ENCODE results near the gene SPTBN1.
A peak's percentile ranks its signal among the peaks of the same experiment; 100 is the strongest.

DNA sequence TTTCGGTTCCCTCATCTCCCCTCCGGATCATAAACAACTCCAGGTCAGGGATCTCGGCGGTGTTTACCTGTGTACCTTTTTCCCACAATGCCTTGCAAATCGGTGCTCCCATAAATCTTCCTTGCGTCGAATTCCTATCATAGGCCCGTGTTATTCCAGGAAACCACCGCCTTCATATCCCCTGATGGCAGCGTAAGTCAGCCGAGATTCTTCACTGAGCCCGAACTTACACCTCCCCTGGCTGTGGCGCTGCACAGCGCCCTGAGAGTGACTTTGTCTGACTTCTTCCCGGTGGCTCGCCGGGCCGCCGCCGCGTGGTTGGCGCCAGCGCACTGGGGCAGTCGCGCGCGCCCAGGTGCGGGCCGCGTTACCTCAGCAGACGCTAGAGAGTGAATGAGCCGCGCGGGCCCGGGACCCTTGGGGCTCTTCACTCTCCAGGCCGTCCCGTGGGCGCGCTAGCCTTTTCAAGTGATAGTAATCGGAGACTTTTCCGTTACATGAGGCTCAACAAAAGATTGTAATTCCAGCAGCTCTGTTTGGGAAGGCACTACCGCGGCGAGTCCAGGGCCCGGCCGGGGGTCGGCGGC, 101.6 kb downstream of the SPTBN1 start:
- TF ChIP-seq, protein P1, sequence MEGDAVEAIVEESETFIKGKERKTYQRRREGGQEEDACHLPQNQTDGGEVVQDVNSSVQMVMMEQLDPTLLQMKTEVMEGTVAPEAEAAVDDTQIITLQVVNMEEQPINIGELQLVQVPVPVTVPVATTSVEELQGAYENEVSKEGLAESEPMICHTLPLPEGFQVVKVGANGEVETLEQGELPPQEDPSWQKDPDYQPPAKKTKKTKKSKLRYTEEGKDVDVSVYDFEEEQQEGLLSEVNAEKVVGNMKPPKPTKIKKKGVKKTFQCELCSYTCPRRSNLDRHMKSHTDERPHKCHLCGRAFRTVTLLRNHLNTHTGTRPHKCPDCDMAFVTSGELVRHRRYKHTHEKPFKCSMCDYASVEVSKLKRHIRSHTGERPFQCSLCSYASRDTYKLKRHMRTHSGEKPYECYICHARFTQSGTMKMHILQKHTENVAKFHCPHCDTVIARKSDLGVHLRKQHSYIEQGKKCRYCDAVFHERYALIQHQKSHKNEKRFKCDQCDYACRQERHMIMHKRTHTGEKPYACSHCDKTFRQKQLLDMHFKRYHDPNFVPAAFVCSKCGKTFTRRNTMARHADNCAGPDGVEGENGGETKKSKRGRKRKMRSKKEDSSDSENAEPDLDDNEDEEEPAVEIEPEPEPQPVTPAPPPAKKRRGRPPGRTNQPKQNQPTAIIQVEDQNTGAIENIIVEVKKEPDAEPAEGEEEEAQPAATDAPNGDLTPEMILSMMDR (conservative IDR thresholded peaks at IDR 0.05; ENCODE audit: low read length): peak; percentile 31
- no peak for TF ChIP-seq EZH2phosphoT487 (IDR thresholded peaks at IDR 0.05; ENCODE audit: borderline replicate concordance)
